ENCODE measurements around the gene EIPR1.

EIPR1 gene

GRCh38 chr2:3192281-3192818 lies 185.3 kb downstream of the EIPR1 start:
- H3K27ac ChIP-seq = no peak overlapping the region
- no peak for TF ChIP-seq CTCF (conservative IDR thresholded peaks at IDR 0.05)

- H3K27ac ChIP-seq = no peak overlapping the region
- TF ChIP-seq CTCF (conservative IDR thresholded peaks at IDR 0.05) = no peak
Measured at GRCh38 chr2:3189961-3190360, 187.7 kb downstream of the EIPR1 start.

GRCh38 chr2:3189076-3189591 lies 188.5 kb downstream of the EIPR1 start:
- TF ChIP-seq CTCF (conservative IDR thresholded peaks at IDR 0.05) = no peak
- H3K27ac ChIP-seq = no peak overlapping the region

- no peak overlapping the region for H3K27ac ChIP-seq
- TF ChIP-seq CTCF (conservative IDR thresholded peaks at IDR 0.05) = no peak
Measured at GRCh38 chr2:3188405-3188946, 189.1 kb downstream of the EIPR1 start.

GRCh38 chr2:3187467-3187866 lies 190.2 kb downstream of the EIPR1 start:
- no peak overlapping the region for H3K27ac ChIP-seq
- no peak for TF ChIP-seq CTCF (conservative IDR thresholded peaks at IDR 0.05)

- no peak overlapping the region for H3K27ac ChIP-seq
- no peak for TF ChIP-seq CTCF (conservative IDR thresholded peaks at IDR 0.05)
Measured at GRCh38 chr2:3186766-3187165, 190.9 kb downstream of the EIPR1 start.

GRCh38 chr2:3185910-3186309 lies 191.7 kb downstream of the EIPR1 start:
- H3K27ac ChIP-seq = no peak overlapping the region
- TF ChIP-seq CTCF (conservative IDR thresholded peaks at IDR 0.05) = no peak
